DND-41 (cell line): Measurements from ENCODE around the gene ROBO4.

Experiments
- ATAC-seq: fragments of 200-7000 bp; cut with Tn5 transposase; 3 replicates; pipeline ENCODE4 v1.9.1; 2021; ENCODE audit warnings: low read depth; ENCODE audit not compliant: insufficient read depth
- DNase-seq: peaks from one replicate; pipeline ENCODE4 v3.0.0-alpha.2; 2020
- H2AFZ ChIP-seq: 2 replicates; pipeline ENCODE4 v1.6.0; 2012; ENCODE audit warnings: low read depth, low read length
- H3K27ac ChIP-seq: 2 replicates; pipeline ENCODE4 v1.5.1; 2012; ENCODE audit warnings: low read length, inconsistent platforms
- H3K27me3 ChIP-seq: fragments of 200-600 bp; sonication (generic); 2 replicates; pipeline ENCODE4 v1.6.0; 2012; ENCODE audit warnings: low read length, mild to moderate bottlenecking, inconsistent platforms; ENCODE audit not compliant: insufficient read depth, poor library complexity
- H3K36me3 ChIP-seq: 2 replicates; pipeline ENCODE4 v1.5.1; 2012; ENCODE audit warnings: low read length, inconsistent platforms; ENCODE audit not compliant: insufficient read depth
- H3K4me1 ChIP-seq: 2 replicates; pipeline ENCODE4 v1.5.1; 2012; ENCODE audit warnings: mild to moderate bottlenecking, low read length; ENCODE audit not compliant: insufficient read depth
- H3K4me2 ChIP-seq: 2 replicates; pipeline ENCODE4 v1.6.0; 2012; ENCODE audit warnings: mild to moderate bottlenecking, moderate library complexity, low read length, inconsistent platforms; ENCODE audit not compliant: insufficient read depth
- H3K4me3 ChIP-seq, 2 experiments: fragments of 200-600 bp in 1 of 2; shearing (Covaris generic) in 1 of 2; 2 replicates each; pipeline ENCODE4 v1.5.1; 2012 to 2016; ENCODE audit warnings: inconsistent platforms in 2 of 2, low read length in 2 of 2, mild to moderate bottlenecking in 2 of 2, low read depth in 1 of 2, moderate library complexity in 1 of 2
- H3K79me2 ChIP-seq: 2 replicates; pipeline ENCODE4 v1.6.0; 2012; ENCODE audit warnings: low read length, inconsistent platforms; ENCODE audit not compliant: insufficient read depth
- H3K9ac ChIP-seq: 2 replicates; pipeline ENCODE4 v1.6.0; 2012; ENCODE audit warnings: low read depth, mild to moderate bottlenecking, inconsistent platforms, low read length, moderate library complexity
- H3K9me3 ChIP-seq: 2 replicates; pipeline ENCODE4 v1.5.1; 2012; ENCODE audit warnings: low read length, moderate library complexity, mild to moderate bottlenecking, inconsistent platforms; ENCODE audit not compliant: insufficient read depth, severe bottlenecking
- H4K20me1 ChIP-seq: 2 replicates; pipeline ENCODE4 v1.6.0; 2012; ENCODE audit warnings: low read length; ENCODE audit not compliant: insufficient read depth
- CTCF ChIP-seq: IDR thresholded peaks from 2 replicates; pipeline ENCODE4 v1.5.1; 2012; ENCODE audit warnings: borderline replicate concordance, low read length, moderate library complexity, mild to moderate bottlenecking; ENCODE audit not compliant: poor library complexity, severe bottlenecking; ENCODE audit errors: extremely low read depth
- EZH2 ChIP-seq: IDR thresholded peaks from 3 replicates; pipeline ENCODE4 v1.6.1; 2012; ENCODE audit warnings: borderline replicate concordance, low read depth, mild to moderate bottlenecking, moderate library complexity, low read length, inconsistent platforms; ENCODE audit not compliant: severe bottlenecking

The ROBO4 gene

GRCh38 chr11:124941703-124942102, 44.0 kb upstream of the ROBO4 start:
- H3K79me2 ChIP-seq, result no peaks in the 10 kb centered on the region
- H3K4me1 ChIP-seq, result peaks cover 9% of the 10 kb centered on the region; the same call in 1 of the 2 replicates
- no peak overlapping the region for H2AFZ ChIP-seq
- H3K4me2 ChIP-seq, result no peak overlapping the region
- H4K20me1 ChIP-seq, result no peaks in the 10 kb centered on the region
- TF ChIP-seq EZH2 (no peak), CTCF (no peak)
- H3K9me3 ChIP-seq, result no peaks in the 10 kb centered on the region
- no peak overlapping the region for H3K4me3 ChIP-seq
- peaks cover 8% of the 10 kb centered on the region for H3K27me3 ChIP-seq
- H3K27ac ChIP-seq, result no peak overlapping the region
- H3K9ac ChIP-seq, result no peak overlapping the region
- no peaks in the 10 kb centered on the region for H3K36me3 ChIP-seq
- ATAC-seq (no peak), DNase-seq (no peak)

- H4K20me1 ChIP-seq, result no peaks in the 10 kb centered on the region
- no peak overlapping the region for H2AFZ ChIP-seq
- ATAC-seq, result no peak
Observed at GRCh38 chr11:124938970-124939369, 41.3 kb upstream of the ROBO4 start.

GRCh38 chr11:124938206-124938765, 40.6 kb upstream of the ROBO4 start:
- no peak for TF ChIP-seq EZH2
- TF ChIP-seq CTCF, result no peak
- Histone ChIP-seq H3K36me3 (no peaks in the 10 kb centered on the region), H3K9ac (no peak overlapping the region), H3K4me1 (0 out of 2 replicates have a peak, but pooled peaks cover 1% of the 10 kb centered on the region), H3K9me3 (no peaks in the 10 kb centered on the region), H4K20me1 (no peaks in the 10 kb centered on the region), H3K4me2 (no peak overlapping the region), H3K4me3 (no peak overlapping the region), H3K27me3 (peaks cover 20% of the 10 kb centered on the region), H2AFZ (no peak overlapping the region), H3K27ac (no peak overlapping the region), H3K79me2 (no peaks in the 10 kb centered on the region)
- ATAC-seq (no peak), DNase-seq (no peak)

More at GRCh38 chr11:124938970-124939369, 41.3 kb upstream of the ROBO4 start:
- Histone ChIP-seq H3K36me3 (no peaks in the 10 kb centered on the region), H3K79me2 (no peaks in the 10 kb centered on the region), H3K4me2 (no peak overlapping the region), H3K9ac (no peak overlapping the region), H3K27me3 (peaks cover 20% of the 10 kb centered on the region), H3K27ac (no peak overlapping the region), H3K4me3 (no peak overlapping the region), H3K4me1 (peaks cover 7% of the 10 kb centered on the region; the same call in 1 of the 2 replicates), H3K9me3 (no peaks in the 10 kb centered on the region)
- TF ChIP-seq EZH2 (no peak), CTCF (no peak)
- DNase-seq, result no peak
